GM19397 (cell line): Measurements from ENCODE around the gene AP3B2.
"Not testable (repeated sequence)": the region's sequence is repeated elsewhere in the genome, so short reads cannot be mapped to it uniquely, and the experiment has no call there.

Experiments used
- ATAC-seq: cut with Tn5 transposase; IDR thresholded peaks from one replicate; pipeline ENCODE4 v1.9.1; 2021; ENCODE audit warnings: mild to moderate bottlenecking, moderate library complexity; ENCODE audit not compliant: unreplicated experiment

The AP3B2 gene

DNA sequence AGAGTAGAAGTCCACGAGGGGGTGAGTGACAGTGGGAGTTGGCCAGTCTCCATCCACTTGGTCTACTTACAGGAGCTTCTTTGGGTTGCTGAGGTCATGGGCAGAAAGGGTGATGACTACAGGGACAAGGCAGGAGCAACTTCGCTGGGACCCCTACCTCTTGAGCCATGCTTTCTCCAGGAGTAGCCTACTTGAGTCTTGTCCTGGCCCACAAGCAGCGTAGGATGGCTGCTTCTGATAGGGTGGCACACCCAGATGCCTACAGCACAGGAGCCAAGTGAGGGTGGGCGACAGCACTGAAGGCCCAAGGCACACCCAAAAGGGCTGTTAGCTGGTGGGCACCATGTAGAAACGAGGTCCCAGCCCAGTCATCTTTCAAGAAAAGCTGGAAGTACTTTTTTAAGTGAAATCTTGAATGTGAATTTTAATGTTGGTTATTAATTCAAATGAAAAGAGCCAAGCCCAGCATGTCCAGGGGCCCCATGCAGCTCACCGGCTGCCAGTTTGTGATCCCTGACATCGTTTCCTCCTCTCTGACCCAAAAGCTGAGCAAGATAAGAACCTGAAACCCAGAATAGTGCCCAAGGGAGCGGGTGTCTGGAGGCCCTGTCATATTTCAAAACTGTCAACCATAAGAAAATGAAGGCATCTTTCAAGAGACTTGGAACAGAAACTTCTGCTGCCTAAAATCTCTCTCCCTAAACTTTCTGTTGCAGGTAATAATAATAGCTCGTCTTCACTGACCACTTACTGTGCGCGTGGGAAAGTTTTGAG, 60.3 kb downstream of the AP3B2 start:
- ATAC-seq, result no peak

DNA sequence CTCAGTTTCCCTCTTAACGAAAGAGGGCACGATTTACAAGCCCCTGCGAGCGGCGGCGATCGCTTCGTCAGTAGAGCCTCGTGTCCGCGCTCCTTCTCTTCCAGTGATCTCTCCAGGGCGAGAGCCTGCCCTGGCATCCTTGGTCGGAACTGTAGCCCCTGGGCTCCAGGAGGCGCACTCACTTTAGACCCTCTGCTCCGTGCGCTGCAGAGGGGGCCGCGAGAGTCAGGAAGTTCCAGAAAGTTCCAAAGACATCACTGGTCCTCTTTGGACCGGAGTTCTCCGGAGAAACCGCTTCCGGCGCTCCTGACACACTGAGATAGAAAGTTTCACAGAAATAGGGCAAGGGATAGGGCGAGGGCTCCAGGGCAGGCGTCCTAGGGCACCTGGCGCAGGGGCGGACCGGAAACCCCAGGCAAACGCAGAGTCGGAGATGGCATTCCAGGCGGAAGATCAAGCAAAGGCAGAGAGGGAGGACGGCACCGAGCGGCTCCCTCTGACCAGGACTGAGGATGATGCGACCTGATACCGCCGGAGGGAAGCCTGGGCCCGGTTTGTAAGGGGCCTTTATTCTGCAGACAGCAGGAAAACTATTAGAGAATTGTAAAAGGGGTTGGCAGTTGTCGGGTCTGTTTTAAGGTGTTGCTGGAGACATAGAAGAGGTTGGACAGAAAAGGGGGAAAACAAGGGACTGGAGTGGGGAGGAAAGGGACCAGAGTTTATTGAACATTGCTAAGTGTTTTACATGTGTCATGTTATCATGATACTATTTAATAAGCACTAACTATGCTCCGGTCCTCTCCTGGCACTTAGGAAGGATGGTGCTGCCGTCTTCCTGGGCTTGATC, 61.2 kb downstream of the AP3B2 start:
- no peak for ATAC-seq

DNA sequence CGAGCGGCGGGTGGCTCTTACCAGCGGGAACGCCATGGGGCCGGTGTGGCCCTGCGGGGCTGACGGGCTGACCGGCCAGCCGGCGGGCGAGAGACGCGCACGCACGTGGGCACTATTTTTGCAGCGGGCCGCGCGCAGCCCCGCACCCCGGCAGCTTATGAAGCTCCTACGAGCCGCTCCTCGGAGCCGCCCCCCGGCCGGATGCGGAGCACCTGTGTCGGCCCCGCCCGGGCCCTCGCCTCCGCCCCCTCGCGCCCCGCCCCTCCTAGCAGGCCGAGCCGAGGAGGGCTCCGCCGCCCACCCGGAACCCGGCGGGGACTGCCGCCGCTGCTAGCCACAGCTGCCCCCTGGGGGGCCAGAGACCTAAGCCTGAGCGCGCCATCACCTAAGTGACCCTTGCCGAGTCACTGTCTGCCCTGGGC, 61.8 kb downstream of the AP3B2 start:
- no peak for ATAC-seq

DNA sequence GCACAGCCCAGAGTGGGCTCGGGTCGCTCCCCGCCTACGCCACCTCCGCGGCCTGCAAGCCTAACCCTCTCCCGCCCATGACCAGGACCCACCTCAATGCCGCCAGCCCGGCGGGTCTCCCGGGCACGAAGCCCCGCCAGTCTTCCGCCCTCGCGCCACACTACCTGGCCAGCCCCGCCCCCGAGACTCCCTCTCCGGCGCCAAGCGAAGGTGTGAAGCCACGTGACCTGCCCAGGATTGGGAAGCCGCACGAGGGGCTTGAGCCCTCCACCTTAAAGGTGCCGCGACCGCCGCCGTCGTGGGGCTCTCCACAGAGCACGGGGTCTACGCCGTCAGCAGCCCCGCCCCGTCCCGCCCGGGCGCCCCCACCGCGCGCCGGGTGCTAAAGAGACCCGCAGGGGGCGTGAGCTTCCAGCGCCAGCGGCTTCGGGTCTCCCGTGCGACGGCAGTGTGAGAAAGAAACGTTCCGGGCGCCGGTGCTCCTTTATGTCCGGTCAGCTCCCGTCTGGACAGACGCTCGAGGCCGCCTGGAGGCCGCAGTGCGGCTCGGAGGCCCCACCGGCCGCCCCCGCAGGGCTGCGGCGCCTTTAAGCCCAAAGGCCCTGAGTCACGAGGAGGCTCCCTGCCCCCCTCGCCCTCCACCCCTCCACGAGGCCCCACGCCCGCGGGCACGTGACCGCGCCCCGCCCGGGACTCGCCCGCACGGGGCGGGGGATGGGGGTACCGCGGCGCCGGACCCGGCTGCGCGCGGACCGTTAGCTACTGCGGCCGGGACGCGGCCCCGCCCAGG, 62.4 kb downstream of the AP3B2 start, which contains the start of gene CPEB1:
CPEB1 (minus strand) TSS at position 319 of the 790 bp plus-strand sequence. CDS start 18,904 bp downstream, outside the sequence.
- no peak for ATAC-seq

DNA sequence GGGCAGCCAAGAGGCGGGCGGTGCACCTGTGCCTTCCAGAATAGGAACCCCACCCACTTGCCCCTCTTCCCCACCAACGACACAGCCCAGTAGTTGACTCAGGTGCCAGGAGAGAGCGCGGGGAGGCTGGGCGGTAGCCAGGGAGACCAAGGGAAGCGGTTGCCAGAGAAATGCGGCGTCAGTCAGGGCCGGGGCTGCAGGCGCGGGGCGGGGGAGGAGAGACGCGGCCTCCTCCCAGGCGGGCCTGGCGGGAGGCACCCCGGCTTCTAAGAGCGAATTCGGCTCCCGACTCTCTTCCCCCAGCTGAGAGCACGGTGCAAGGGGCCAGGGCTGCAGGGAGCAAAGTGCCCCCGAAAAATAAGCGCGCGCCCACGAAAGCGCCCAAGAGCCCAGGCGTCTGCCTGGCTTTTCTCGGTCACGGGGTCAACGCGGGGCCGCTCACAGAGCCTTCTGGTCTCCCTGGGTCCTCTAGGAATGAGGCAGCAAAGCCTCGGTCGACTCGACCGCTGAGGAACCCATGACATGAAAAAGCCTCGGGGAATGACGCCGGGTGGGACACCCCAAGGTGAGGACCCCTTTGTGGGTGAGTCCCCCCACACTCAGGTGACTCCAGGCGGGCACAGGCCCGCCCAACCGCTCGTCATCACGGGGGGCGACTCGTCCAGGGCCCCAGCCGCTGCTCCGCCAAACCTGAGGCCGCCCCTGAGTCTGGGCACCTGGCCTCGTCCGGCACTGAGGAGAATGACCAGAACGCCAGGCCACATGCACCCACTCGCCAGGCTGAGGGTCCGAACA, 63.2 kb downstream of the AP3B2 start:
- ATAC-seq, result no peak

DNA sequence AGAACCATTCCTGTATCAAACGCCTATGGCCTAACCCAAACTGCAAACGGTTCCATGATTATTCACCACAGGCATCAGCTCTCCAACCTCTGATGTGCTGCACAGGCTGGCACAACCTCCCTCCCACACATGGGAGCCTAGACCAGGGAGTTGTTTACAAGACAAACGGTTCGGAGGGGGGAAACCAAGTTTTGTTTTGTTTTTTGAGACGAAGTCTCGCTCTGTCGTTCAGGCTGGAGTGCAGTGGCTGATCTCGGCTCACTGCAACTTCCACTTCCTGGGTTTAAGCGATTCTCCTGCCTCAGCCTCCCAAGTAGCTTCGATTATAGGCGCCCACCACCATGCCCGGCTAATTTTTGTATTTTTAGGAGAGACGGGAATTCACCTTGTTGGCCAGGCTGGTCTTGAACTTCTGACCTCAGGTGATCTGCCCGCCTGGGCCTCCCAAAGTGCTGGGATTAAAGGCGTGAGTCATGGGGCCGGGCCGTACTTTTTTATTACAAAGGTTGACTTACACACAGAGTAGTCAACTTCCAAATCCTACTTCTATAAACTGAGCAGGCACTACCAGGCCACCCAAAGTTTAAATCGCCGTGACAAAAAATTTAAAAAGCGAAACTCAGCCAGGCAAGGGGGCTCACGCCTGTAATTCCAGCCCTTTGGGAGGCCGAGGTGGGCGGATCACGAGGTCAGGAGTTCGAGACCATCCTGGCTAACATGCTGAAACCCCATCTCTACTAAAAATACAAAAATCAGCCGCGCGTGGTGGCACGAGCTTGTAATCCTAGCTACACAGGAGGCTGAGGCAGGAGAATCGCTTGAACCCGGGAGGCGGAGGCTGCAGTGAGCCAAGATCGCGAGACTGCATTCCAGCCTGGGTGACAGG, 64.5 kb downstream of the AP3B2 start:
- ATAC-seq, result not testable (repeated sequence)

DNA sequence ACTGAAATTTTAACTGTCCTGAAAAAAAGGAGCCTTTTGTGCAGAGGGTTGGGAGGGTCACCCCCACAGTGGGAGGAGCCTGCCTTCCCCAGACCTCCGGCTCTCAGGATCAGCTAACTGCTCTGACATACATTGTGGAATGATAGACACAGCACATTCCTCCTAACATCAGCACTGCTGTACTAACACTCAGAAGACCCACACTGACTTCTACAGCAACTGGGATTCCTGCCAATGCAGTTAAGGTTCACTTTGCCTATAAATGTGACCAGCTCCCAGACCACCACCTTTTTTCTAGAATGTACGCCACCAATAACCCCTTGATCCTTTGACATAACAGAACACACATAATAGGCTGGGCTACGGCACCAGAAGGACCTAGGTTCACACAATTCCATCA, 65.7 kb downstream of the AP3B2 start:
- ATAC-seq, result no peak

DNA sequence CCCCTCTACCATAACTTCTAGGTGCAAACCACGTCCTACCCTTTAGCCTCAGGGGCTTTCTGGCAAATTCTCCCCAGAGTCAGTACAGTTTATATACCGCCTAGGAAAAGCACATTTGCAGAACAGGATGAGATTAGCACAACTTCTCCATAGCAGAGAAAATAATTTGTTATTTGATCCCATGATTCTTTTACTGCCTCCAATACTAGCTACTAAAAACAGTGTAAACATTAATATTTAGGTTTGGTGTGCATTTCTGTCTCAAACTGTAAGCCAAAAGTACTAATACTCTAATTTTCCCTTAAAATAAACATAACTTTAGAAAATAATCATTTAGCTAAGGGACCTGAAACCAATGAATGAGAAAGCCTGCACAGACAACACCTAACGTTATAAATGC, 67.0 kb downstream of the AP3B2 start:
- no peak for ATAC-seq

DNA sequence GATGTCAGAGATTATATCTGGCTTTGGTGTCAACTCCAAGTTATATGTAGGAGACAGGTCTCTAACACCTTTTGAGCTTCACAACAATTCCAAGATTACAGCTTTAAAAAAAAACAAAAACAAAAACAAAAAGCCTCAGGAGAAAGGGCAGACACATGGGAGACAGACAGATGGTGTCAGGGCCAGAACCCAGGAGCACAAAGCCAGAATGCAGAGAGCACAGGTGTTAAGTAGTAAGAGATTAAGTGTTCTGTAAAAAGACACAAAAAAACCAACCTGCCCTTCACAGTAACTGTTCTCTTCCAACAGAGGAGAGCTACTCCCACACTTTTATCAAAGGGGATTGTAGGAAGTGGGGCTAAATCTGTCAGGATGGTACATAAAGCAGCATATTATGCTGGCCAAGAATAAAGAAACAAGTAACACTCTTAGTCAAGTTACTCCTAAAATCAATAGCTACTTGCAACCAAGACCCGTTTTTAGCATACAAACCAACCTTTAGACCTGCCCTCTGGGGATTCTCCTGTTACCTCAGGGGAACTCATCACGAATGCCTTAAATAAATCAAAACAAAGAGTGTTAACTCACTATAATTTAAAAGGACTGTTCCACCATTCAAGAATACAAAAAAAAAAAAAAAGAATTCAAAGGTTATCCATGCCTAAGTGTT, 68.4 kb downstream of the AP3B2 start:
- no peak for ATAC-seq

DNA sequence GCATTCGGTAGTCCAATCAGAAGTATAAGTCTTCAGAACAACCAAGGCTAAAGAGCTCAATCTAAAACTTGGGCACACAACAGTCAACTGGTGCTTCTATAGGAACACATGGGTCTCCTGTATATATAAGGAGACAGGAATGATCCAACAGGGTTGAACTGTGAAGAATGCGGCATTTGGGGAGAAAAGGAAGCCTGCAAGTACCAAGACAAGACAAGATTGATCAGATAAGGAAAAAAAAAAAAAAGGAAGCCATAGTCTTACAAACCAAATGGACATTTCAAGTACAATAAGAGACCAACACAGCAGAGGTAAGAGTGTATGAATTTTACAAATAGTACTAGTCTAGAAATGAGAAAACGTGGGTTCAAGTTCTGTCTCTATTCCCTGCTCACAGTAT, 69.0 kb downstream of the AP3B2 start:
- ATAC-seq, result no peak

DNA sequence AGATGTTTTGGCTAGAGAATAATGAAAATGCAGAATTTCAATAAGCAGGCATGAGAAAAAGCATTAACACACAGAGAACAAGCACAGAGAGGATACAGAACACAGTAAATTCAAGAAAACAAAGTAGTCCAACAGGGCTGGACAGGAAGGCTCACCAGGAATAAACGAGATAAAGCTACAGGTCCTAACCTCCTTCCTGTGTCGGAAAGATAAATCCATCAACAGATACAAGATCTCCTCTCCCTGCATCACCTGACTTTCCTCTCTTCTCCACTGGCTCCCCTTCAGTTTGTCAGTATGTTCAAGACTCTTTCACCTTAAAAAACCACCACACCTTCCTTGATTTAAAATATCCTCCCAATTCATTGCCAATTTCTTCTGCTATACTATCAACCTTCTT, 73.9 kb downstream of the AP3B2 start:
- no peak for ATAC-seq

DNA sequence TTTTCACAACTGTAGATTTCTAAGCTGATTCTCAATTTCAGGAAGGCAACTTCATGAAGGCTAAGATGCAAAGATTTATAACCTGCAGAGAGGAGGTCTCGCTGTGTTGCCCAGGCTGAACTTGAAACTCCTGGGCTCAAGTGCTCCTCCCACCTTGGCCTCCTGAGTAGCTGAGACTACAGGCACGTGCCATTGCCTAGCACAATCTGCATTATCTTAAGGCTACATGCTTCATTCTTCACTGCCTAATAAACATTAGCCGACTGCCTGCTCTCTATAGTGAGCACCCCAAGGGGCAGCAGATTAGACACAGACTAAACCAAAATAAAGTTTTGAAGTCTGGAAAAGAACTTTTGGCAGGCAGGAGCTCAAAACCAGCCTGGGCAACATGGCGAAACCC, 79.6 kb downstream of the AP3B2 start:
- ATAC-seq, result no peak

DNA sequence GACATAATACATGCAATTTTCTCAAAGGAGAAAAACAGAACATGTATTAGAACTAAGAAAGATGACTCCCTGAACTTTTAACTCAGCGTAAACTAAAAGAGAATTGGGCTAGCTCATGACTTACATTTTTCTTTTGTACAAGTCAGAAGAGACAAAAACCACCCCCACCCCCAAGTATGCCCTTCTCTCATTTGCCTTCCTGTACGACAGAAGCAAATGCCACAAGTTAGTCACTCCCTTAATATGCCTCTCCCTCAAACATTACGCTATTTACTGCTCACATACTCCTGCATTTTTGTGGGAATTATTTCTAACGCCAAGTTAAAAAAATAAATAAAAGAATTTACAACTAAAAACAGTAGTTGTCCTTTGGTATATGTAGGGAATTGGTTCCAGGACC, 84.5 kb downstream of the AP3B2 start:
- no peak for ATAC-seq

DNA sequence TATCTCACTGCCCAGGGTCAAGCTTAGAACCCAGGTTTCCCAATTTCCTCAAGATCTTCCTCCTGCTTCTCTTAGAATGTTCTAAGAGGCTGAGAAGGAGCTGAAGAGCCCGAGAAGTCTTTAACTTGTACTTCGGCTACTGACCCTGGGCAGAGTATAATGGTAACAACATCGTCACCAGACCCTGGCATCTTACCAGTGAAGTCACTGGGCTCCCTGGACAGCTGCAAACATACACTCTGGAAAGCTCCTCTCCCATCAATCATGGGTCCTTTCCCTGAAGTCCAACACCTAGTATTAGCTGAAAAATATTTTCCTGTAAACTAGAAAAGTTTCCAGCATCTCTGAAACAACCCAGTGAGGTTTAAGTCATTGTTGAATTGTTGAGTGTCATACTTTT, 85.2 kb downstream of the AP3B2 start:
- no peak for ATAC-seq

DNA sequence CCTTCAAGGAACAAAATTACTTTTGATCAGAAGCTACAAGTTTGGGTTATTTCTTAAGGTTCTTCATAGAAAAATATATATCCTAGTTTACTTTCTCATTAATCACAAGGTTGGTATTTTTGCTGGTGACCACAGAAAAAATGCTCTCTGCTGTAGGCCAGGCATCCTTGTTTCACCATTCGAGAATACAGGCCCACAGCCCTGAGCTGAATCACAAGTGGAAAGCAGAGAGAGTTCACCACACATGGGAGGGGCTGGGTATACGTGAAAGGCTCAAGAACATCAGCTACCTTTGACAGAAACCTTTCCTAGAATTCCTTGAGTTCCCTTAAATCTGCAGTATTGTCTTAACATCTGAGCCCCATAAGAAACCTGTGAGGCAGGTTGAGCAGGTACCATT, 85.7 kb downstream of the AP3B2 start:
- ATAC-seq, result no peak

DNA sequence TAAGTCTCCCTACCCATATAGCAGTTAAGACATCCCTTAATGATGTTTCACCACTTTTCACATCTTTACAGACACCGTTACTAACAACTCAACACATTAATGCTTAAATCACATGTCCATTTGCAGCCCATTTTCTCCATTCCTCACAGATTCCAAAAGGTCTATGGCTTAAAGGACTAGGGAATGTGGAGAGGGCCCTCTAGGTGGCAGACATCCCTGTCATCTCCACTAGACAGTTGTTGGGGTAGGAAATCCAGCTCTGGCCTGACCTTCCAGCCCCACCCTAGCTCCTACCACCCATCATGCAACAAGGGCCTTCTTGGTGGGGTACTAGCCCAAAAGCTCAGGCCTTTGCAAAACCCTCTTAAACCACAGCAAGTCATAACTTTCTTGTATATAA, 87.7 kb downstream of the AP3B2 start:
- no peak for ATAC-seq

DNA sequence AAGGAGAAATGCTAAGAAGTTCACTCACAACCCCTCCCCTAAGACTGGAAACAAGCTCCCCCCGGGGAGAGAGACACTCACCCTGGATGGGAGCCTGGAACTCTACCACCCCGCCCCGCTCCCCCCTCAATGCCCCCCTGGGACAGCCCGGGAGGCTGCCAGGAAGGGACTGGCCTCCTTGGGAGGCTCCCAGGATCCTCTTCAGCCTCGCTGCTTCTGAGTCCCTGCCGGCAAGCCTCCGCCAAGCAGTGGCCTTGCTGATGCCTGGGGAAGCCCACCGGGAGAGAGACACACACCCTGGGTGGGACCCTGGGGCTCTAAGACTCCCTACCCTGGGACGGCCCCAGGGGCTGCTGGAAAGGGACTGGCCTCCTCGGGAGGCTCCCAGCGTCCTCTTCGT, 95.9 kb downstream of the AP3B2 start:
- ATAC-seq, result no peak

DNA sequence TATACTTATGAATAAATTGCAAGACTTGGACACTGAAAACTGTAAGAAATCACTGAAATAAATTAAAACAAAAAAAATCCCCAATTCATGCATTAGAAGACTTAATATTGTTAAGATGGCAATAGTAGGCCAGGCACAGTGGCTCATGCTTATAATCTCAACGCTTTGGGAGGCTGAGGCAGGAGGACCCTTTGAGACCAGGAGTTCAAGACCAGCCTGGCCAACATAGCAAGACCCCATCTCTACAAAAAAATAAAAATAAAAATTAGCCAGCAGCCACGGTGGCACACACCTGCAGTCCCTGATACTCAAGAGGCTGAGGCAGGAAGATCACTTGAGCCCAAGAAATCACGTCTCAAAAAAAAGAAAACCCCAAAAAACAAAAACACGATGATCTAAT, 98.3 kb downstream of the AP3B2 start:
- no peak for ATAC-seq
